ENCODE data around the gene EIF4E2. TPM values are rescaled to one million over a fixed set of nuclear protein-coding genes. Genes with fewer than 3 reads are reported as not detected.

The EIF4E2 gene
- total RNA-seq, 1 donor from 2014 or later = 79.3 TPM

- intact Hi-C loops (cut with micrococcal nuclease) = no loop called here
Observed at GRCh38 chr2:232535761-232536530, 14.5 kb upstream of the EIF4E2 start.

GRCh38 chr2:232537079-232537478, 13.4 kb upstream of the EIF4E2 start:
- intact Hi-C loops (cut with micrococcal nuclease) = no loop called here

GRCh38 chr2:232537499-232537898, 13.0 kb upstream of the EIF4E2 start:
- intact Hi-C loops (cut with micrococcal nuclease) = no loop called here

GRCh38 chr2:232538671-232539070, 11.8 kb upstream of the EIF4E2 start:
- intact Hi-C loops (cut with micrococcal nuclease) = no loop called here

GRCh38 chr2:232539298-232540231, 10.9 kb upstream of the EIF4E2 start, which contains the start of gene CHRNG:
CHRNG (plus strand) TSS chr2:232539692; CDS start chr2:232539748, 56 bp downstream.
- intact Hi-C loops (cut with micrococcal nuclease) = no loop called here

- intact Hi-C loops (cut with micrococcal nuclease) = no loop called here
Observed at GRCh38 chr2:232540441-232541041, 9.9 kb upstream of the EIF4E2 start.

- intact Hi-C loops (cut with micrococcal nuclease) = no loop called here
Observed at GRCh38 chr2:232541195-232541960, 9.1 kb upstream of the EIF4E2 start.

GRCh38 chr2:232541961-232542714, 8.4 kb upstream of the EIF4E2 start:
- intact Hi-C loops (cut with micrococcal nuclease) = no loop called here

- intact Hi-C loops (cut with micrococcal nuclease) = no loop called here
Observed at GRCh38 chr2:232542715-232543467, 7.6 kb upstream of the EIF4E2 start.

GRCh38 chr2:232543491-232543890, 7.0 kb upstream of the EIF4E2 start:
- intact Hi-C loops (cut with micrococcal nuclease) = no loop called here

- intact Hi-C loops (cut with micrococcal nuclease) = no loop called here
Observed at GRCh38 chr2:232543928-232544631, 6.4 kb upstream of the EIF4E2 start.

- intact Hi-C loops (cut with micrococcal nuclease) = no loop called here
Observed at GRCh38 chr2:232544674-232545073, 5.8 kb upstream of the EIF4E2 start.

GRCh38 chr2:232545511-232546375, 4.7 kb upstream of the EIF4E2 start:
- intact Hi-C loops (cut with micrococcal nuclease) = no loop called here

- intact Hi-C loops (cut with micrococcal nuclease) = no loop called here
Observed at GRCh38 chr2:232547991-232548390, 2.5 kb upstream of the EIF4E2 start.

GRCh38 chr2:232549655-232550353, 685 bp upstream of the EIF4E2 start:
- intact Hi-C loops (cut with micrococcal nuclease) = loop anchor here (1.0 to 5.0 kb wide), 7 partner anchors 57 to 1493 kb away; partner anchors contain the start of genes ATG16L1, COPS7B, DIS3L2 and GIGYF2

GRCh38 chr2:232551250-232551638, 755 bp downstream of the EIF4E2 start:
- intact Hi-C loops (cut with micrococcal nuclease) = loop anchor here (2.0 to 5.0 kb wide), 6 partner anchors 56 to 1494 kb away; partner anchors contain the start of genes ATG16L1, COPS7B, GIGYF2 and PSMD1

GRCh38 chr2:232551776-232552175, 1.3 kb downstream of the EIF4E2 start:
- intact Hi-C loops (cut with micrococcal nuclease) = loop anchor here (2.0 to 5.0 kb wide), 6 partner anchors 55 to 1494 kb away; partner anchors contain the start of genes ATG16L1, COPS7B, GIGYF2 and PSMD1
